ENCODE results near the gene USP8.
"Not testable (repeated sequence)": the region's sequence is repeated elsewhere in the genome, so short reads cannot be mapped to it uniquely, and the experiment has no call there.

Gene USP8

GRCh38 chr15:50390554-50391264 is 33.5 kb upstream of the USP8 start:
- H3K27ac ChIP-seq: no peak overlapping the region
- H3K4me1 ChIP-seq: no peaks in the 10 kb centered on the region
- no peak for TF ChIP-seq CTCF (IDR thresholded peaks at IDR 0.05)
- DNase-seq: no peak
- no peaks in the 10 kb centered on the region for H3K9me3 ChIP-seq
- no peaks in the 10 kb centered on the region for H3K36me3 ChIP-seq
- intact Hi-C loops (cut with DNase I; ENCODE audit: low total_unique reads): no loop called here
- no peaks in the 10 kb centered on the region for H3K27me3 ChIP-seq
- no peak overlapping the region for H3K4me3 ChIP-seq

- H3K27ac ChIP-seq; H3K27me3 ChIP-seq; H3K36me3 ChIP-seq; H3K9me3 ChIP-seq; DNase-seq; intact Hi-C loops (cut with DNase I; ENCODE audit: low total_unique reads); H3K4me1 ChIP-seq; H3K4me3 ChIP-seq: not testable (repeated sequence)
Measured at GRCh38 chr15:50391561-50391960, 32.6 kb upstream of the USP8 start.

GRCh38 chr15:50411870-50412269 is 12.3 kb upstream of the USP8 start:
- DNase-seq: no peak
- H3K27me3 ChIP-seq: no peaks in the 10 kb centered on the region
- no peak for TF ChIP-seq CTCF (IDR thresholded peaks at IDR 0.05)

DNA sequence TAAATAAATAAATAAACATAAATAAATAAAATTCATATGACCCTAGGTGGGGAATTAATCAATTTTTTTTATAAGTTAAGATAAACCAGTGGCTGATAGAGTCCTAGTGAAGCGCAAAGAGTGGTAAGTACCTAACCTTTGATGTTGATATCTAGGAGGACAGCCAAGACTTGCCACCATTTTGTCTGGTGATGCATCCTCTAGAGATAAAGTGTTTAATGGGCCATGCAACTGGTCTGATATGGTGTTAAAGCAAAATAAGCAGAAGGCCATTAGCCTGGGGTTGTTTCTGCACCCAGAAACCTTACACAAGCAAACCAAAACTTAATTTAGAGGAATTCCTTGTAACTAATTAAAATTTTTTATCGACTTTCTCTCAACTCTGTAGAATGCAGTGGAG is 9.6 kb upstream of the USP8 start:
- Histone ChIP-seq H3K36me3 (no peaks in the 10 kb centered on the region), H3K27ac (no peak overlapping the region), H3K4me3 (no peak overlapping the region), H3K9me3 (no peaks in the 10 kb centered on the region), H3K4me1 (no peaks in the 10 kb centered on the region), H3K27me3 (no peaks in the 10 kb centered on the region)
- TF ChIP-seq CTCF (IDR thresholded peaks at IDR 0.05): no peak
- DNase-seq: no peak
- intact Hi-C loops (cut with DNase I; ENCODE audit: low total_unique reads): no loop called here

More at GRCh38 chr15:50411870-50412269, 12.3 kb upstream of the USP8 start:
- H3K4me1 ChIP-seq: no peaks in the 10 kb centered on the region
- no peak overlapping the region for H3K27ac ChIP-seq
- no peak overlapping the region for H3K4me3 ChIP-seq
- intact Hi-C loops (cut with DNase I; ENCODE audit: low total_unique reads): no loop called here
- H3K9me3 ChIP-seq: no peaks in the 10 kb centered on the region
- H3K36me3 ChIP-seq: no peaks in the 10 kb centered on the region

- Histone ChIP-seq H3K4me1 (no peaks in the 10 kb centered on the region), H3K9me3 (no peaks in the 10 kb centered on the region), H3K36me3 (no peaks in the 10 kb centered on the region), H3K27ac (no peak overlapping the region), H3K4me3 (no peak overlapping the region), H3K27me3 (no peaks in the 10 kb centered on the region)
- no peak for DNase-seq
- intact Hi-C loops (cut with DNase I; ENCODE audit: low total_unique reads): no loop called here
- no peak for TF ChIP-seq CTCF (IDR thresholded peaks at IDR 0.05)
Measured at GRCh38 chr15:50415752-50416404, 8.3 kb upstream of the USP8 start.

DNA sequence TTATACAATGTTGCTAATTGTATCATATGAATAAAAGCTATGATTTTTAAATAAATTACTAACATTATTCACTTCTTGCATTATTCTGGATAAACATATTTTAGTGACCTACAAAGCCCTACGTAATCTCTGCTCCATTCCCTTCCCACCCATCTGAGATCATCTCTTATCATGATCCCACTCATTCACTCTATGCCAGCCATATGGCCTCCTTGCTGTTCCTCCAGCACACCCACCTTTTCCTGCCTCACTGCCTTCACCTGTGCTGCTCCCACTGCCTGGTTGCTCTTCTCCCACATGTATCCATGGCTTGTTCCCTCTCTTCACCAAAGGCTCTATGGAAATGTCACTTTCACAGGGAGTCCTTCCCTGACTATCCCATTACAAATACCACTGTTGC is 7.3 kb upstream of the USP8 start:
- no peak overlapping the region for H3K4me3 ChIP-seq
- no peaks in the 10 kb centered on the region for H3K36me3 ChIP-seq
- intact Hi-C loops (cut with DNase I; ENCODE audit: low total_unique reads): no loop called here
- no peaks in the 10 kb centered on the region for H3K27me3 ChIP-seq
- no peaks in the 10 kb centered on the region for H3K4me1 ChIP-seq
- H3K27ac ChIP-seq: no peak overlapping the region
- no peak for TF ChIP-seq CTCF (IDR thresholded peaks at IDR 0.05)
- DNase-seq: no peak
- no peaks in the 10 kb centered on the region for H3K9me3 ChIP-seq

Data from tibial artery (tissue), 4 donors.